NCI-H345 treated with DMSO at 0.1 percent for 48 hours (cell line): ENCODE measurements around the gene RNF227.
"Not testable (repeated sequence)": the region's sequence is repeated elsewhere in the genome, so short reads cannot be mapped to it uniquely, and the experiment has no call there.

Experiments
- DNase-seq: peaks from one replicate; lab custom pipeline; 2025; ENCODE audit not compliant: unreplicated experiment; lab: John Stamatoyannopoulos, UW

RNF227 gene

DNA sequence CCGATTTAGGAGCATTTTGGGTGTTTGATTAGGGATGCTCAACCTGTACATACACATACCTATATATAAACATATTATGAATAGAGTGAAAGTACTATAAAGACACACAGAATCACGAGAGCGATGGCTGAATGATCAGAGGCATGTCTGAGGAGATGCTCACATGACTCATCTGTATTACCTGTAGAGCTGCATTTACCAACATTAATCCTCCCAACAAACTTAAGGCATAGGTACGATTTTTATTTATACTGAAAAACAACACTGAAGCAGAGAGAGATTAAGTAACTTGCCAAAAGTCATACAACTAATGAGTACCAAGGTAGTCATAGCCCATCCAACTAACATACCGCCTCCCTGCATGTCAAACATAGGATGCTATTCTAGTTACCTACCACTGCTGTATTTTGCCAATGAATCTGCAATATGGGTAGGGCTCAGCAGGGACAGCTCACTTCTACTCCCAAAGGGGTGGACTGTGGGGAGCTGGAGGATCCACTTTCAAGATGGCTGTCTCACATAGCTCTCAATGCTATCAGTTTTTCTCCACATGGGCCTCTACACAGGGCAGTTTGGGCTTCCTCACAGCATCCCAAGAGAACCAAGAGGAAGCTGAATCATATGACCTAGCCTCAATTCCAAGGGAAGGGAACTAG, 51.0 kb downstream of the RNF227 start:
- DNase-seq, result no peak

DNA sequence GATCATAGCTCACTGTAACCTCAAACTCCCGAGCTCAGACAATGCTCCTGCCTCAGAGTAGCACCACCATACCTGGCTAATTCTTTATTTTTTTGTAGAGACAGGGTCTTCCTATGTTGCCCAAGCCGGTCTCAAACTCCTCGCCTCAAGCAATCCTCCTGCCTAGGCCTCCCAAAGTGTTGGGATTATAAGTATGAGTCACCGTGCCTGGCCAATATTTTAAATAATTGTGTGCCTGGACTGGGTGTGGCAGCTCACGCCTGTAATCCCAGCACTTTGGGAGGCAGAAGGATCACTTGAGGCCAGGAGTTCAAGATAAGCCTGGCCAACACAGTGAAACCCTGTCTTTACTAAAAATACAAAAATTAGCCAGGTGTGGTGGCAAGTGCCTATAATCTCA, 51.7 kb downstream of the RNF227 start:
- DNase-seq, result not testable (repeated sequence)
